22Rv1 (cell line): ENCODE data around the gene WFDC2.

ENCODE experiments used
- CTCF ChIP-seq: fragments of 450-650 bp; IDR thresholded peaks from 2 replicates; pipeline ENCODE4 v1.5.1; 2017; ENCODE audit warnings: mild to moderate bottlenecking
- ZFX ChIP-seq: fragments of 450-650 bp; IDR thresholded peaks from 2 replicates; pipeline ENCODE4 v1.6.1; 2017; ENCODE audit warnings: antibody characterized with exemption, borderline replicate concordance

GRCh38 chr20:45429618-45430017 lies 39.9 kb upstream of the WFDC2 start:
- TF ChIP-seq CTCF = no peak
- TF ChIP-seq ZFX = no peak
